OCI-LY3 (cell line): Measurements from ENCODE around the gene MZF1.

Experiments used
- H2AFZ ChIP-seq: fragments of 200-600, 300-600 bp; shearing (Covaris generic); 2 replicates; pipeline ENCODE4 v1.6.0; 2014; ENCODE audit warnings: antibody characterized with exemption, low read depth, low read length
- H3K27ac ChIP-seq: fragments of 200-600, 300-600 bp; sonication (generic); 2 replicates; pipeline ENCODE4 v1.5.1; 2014; ENCODE audit warnings: mild to moderate bottlenecking, low read length, moderate library complexity, mixed read lengths
- H3K27me3 ChIP-seq: fragments of 200-600, 300-600 bp; sonication (generic); 2 replicates; pipeline ENCODE4 v1.6.1; 2014; ENCODE audit warnings: low read depth, low read length, mixed read lengths
- H3K36me3 ChIP-seq: fragments of 200-600, 300-600 bp; sonication (generic); replicated peaks from 2 replicates; pipeline ENCODE3; 2014; ENCODE audit warnings: low read depth, low read length, mixed read lengths
- H3K4me1 ChIP-seq: fragments of 300-600, 200-600 bp; sonication (generic); 2 replicates; pipeline ENCODE4 v1.6.1; 2014; ENCODE audit warnings: low read length, mixed read lengths
- H3K4me2 ChIP-seq: fragments of 200-600, 300-600 bp; sonication (generic); 2 replicates; pipeline ENCODE4 v1.6.1; 2014; ENCODE audit warnings: low read length, mixed read lengths
- H3K4me3 ChIP-seq: fragments of 300-600, 200-600 bp; sonication (generic); 2 replicates; pipeline ENCODE4 v1.5.1; 2014; ENCODE audit warnings: antibody characterized with exemption, mild to moderate bottlenecking, low read length, moderate library complexity
- H3K79me2 ChIP-seq: fragments of 300-600, 200-600 bp; shearing (Covaris generic); 2 replicates; pipeline ENCODE4 v1.6.1; 2014; ENCODE audit warnings: mild to moderate bottlenecking, low read length, mixed read lengths
- H3K9ac ChIP-seq: fragments of 300-600, 200-600 bp; shearing (Covaris generic); 2 replicates; pipeline ENCODE4 v1.6.0; 2014; ENCODE audit warnings: mild to moderate bottlenecking, low read length, moderate library complexity
- H3K9me3 ChIP-seq: fragments of 200-600, 300-600 bp; shearing (Covaris generic); 2 replicates; pipeline ENCODE4 v1.6.1; 2014; ENCODE audit warnings: low read length, mixed read lengths; ENCODE audit not compliant: insufficient read depth
- H4K20me1 ChIP-seq: fragments of 200-600, 300-600 bp; sonication (generic); 2 replicates; pipeline ENCODE4 v1.6.1; 2016; ENCODE audit warnings: low read length, mixed read lengths; ENCODE audit not compliant: insufficient read depth
- EZH2phosphoT487 ChIP-seq: fragments of 200-600 bp; shearing (Covaris generic); IDR thresholded peaks from 2 replicates; pipeline ENCODE4 v1.6.1; 2018; ENCODE audit warnings: antibody characterized with exemption, mixed run types, low read depth
- TF ChIP-seq, protein P1 (sequence below): fragments of 200-600, 300-600 bp; sonication (generic); IDR thresholded peaks from 2 replicates; pipeline ENCODE4 v1.5.1; 2014; ENCODE audit warnings: antibody characterized with exemption, low read length, low read depth

MZF1 gene

DNA sequence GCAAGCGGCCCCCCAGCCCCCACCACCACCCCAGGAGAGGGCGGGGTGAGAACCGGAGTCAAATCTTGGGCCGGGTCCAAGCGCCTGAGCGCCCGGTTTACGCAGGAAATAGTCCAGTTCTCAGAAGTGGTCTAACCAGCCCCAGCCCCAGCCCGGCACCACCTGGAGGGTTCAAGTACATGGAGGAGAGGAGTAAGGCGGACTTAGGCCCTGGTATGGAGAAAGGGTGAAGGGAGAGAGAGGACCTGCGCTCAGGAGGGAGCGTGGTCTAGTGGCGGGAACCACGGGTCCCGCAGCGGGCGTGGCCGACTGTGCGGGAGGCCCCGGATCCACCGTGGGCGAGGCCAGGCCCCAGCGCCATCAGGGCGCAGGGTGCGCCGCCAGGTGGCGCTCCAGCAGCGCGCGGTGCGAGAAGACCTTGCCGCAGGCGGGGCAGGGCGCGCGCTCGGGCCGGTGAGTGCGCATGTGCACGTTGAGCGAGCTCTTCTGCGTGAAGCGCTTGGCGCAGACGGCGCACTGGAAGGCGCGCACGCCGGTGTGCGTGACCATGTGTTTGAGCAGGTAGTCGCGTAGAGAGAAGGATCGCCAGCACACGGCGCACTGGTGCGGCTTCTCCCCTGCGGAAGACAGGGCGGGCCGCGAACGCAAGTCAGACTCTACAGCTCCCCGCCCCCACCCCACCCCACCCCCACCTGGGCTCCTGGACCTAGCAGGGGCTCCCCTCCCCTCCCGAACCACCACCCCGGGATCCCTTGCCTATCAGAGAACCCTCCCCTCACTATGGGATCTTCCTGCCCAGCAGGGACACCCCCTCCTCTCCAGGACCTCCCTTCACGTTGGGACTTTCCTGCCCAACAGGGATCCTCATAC, 59.2 kb downstream of the MZF1 start:
- Histone ChIP-seq H3K36me3 (peaks cover 19% of the 10 kb centered on the region), H4K20me1 (no peaks in the 10 kb centered on the region), H3K79me2 (peaks cover 44% of the 10 kb centered on the region), H3K4me3 (peak overlapping the region; percentile 90), H3K9me3 (no peaks in the 10 kb centered on the region), H3K27me3 (no peaks in the 10 kb centered on the region), H3K27ac (peak overlapping the region; percentile 67), H3K4me1 (peaks cover 19% of the 10 kb centered on the region), H2AFZ (peak overlapping the region; percentile 85), H3K9ac (peak overlapping the region; percentile 94), H3K4me2 (peak overlapping the region; percentile 96)
- TF ChIP-seq, protein P1, sequence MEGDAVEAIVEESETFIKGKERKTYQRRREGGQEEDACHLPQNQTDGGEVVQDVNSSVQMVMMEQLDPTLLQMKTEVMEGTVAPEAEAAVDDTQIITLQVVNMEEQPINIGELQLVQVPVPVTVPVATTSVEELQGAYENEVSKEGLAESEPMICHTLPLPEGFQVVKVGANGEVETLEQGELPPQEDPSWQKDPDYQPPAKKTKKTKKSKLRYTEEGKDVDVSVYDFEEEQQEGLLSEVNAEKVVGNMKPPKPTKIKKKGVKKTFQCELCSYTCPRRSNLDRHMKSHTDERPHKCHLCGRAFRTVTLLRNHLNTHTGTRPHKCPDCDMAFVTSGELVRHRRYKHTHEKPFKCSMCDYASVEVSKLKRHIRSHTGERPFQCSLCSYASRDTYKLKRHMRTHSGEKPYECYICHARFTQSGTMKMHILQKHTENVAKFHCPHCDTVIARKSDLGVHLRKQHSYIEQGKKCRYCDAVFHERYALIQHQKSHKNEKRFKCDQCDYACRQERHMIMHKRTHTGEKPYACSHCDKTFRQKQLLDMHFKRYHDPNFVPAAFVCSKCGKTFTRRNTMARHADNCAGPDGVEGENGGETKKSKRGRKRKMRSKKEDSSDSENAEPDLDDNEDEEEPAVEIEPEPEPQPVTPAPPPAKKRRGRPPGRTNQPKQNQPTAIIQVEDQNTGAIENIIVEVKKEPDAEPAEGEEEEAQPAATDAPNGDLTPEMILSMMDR = peak; percentile 96
- no peak for TF ChIP-seq EZH2phosphoT487

DNA sequence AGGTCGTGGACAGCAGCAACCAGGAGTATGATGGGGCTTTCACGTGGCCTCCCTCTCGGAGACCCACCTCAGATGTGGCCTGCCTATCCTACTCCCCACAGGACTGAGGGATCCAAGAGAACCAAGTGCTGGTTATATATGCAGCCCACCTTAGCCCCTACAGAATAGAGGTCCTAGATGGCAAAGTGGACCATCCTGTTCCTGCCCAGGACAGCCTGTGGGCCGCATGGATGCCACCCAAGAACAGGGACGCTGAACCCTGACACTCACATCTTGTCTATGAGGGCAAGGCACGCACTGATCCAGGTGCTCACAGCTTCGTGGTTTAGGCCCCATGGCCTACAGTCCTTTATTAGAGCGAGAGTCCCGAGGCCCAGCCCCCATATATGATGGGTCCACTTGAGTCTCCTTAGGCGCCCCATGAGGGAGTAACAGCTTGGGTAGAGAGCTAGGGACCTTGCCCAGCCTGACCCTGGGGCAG, 59.9 kb downstream of the MZF1 start:
- H3K4me1 ChIP-seq = peaks cover 15% of the 10 kb centered on the region

More for the DNA sequence above, 59.9 kb downstream of the MZF1 start:
- Histone ChIP-seq H3K4me2 (peak overlapping the region; percentile 96), H2AFZ (peak overlapping the region; percentile 85), H4K20me1 (no peaks in the 10 kb centered on the region), H3K9ac (peak overlapping the region; percentile 71), H3K9me3 (no peaks in the 10 kb centered on the region), H3K4me3 (peak overlapping the region; percentile 90), H3K79me2 (peaks cover 37% of the 10 kb centered on the region), H3K27me3 (no peaks in the 10 kb centered on the region), H3K27ac (peak overlapping the region; percentile 52), H3K36me3 (peaks cover 19% of the 10 kb centered on the region)
- TF ChIP-seq EZH2phosphoT487 = no peak
- TF ChIP-seq, protein P1 = no peak
